D721Med (cell line): ENCODE data around the gene KRT14.
"Not testable (repeated sequence)": the region's sequence is repeated elsewhere in the genome, so short reads cannot be mapped to it uniquely, and the experiment has no call there.

Experiments used
- DNase-seq: peaks from one replicate; pipeline ENCODE4 v3.0.0; 2011; ENCODE audit warnings: low spot score; ENCODE audit not compliant: insufficient read length
- FAIRE-seq: peaks from 2 replicates; lab custom pipeline; 2011; peaks lifted over from hg19 to GRCh38; lab: Jason Lieb, UNC
- TF ChIP-seq, protein P1 (sequence below): IDR thresholded peaks from 2 replicates; pipeline ENCODE4 v1.5.1; 2012; ENCODE audit warnings: mild to moderate bottlenecking, control low read depth; ENCODE audit not compliant: insufficient read depth; ENCODE audit errors: missing control alignments

The KRT14 gene

DNA sequence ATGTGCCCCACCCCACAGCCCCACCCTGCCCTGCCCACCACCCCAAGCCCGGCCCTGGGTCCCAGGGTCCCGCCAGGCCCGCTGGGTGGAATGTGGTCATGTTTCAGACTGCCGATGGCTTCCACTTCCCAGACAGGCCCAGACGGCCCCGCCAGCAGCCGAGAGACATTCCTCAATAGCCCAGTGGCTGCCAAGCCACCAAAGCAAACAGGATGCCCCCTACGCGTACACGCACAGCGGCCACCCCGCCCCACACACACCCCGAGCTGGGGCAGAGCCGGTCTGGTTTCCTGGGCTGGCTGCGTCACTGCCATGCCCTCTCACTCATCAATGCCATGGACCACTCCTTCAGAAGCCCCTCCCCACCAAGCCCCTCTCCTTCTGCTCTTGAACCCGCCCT, 38.9 kb upstream of the KRT14 start:
- FAIRE-seq = no peak
- DNase-seq = no peak
- TF ChIP-seq, protein P1, sequence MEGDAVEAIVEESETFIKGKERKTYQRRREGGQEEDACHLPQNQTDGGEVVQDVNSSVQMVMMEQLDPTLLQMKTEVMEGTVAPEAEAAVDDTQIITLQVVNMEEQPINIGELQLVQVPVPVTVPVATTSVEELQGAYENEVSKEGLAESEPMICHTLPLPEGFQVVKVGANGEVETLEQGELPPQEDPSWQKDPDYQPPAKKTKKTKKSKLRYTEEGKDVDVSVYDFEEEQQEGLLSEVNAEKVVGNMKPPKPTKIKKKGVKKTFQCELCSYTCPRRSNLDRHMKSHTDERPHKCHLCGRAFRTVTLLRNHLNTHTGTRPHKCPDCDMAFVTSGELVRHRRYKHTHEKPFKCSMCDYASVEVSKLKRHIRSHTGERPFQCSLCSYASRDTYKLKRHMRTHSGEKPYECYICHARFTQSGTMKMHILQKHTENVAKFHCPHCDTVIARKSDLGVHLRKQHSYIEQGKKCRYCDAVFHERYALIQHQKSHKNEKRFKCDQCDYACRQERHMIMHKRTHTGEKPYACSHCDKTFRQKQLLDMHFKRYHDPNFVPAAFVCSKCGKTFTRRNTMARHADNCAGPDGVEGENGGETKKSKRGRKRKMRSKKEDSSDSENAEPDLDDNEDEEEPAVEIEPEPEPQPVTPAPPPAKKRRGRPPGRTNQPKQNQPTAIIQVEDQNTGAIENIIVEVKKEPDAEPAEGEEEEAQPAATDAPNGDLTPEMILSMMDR = no peak

DNA sequence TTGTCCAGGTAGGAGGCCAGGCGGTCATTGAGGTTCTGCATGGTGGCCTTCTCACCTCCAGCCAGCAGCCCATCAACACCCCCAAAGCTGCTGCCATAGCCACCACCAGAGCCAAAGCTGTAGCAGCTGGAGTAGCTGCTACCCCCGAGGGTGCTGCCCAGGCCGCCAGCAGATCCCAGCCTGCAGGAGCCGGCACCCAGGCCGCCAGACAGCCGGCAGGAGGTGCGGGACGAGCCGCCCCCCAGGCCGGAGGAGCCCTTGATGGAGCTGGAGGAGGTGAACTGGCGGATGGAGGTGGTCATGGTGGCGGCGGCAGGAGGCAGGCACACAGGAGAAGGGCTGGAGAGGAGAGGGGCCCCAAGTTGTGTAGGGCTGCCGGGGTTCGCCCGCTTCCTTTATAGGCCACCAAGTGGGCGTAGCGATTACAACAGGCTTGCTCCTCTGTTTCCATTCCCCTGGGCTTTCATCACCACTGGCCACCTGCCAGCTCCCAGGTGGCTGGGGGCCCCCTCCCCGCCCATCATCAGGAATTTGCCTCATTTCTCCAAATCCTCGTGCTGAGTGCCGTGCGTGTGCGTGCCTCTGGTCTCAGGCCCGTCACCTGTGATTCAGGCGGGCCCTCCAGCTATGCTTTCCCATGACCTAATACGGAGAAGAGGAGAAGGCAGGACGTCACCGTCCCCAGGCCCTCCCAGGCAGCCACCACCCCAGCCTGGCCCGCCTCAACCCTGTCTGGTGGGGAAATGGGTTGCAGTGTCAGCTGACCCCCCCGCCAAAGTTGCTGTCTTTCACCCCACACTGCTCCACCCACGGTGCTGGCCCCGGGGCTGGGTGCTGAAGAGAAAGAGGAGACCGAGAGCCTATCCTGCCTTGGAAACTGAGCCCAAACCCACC, 37.8 kb upstream of the KRT14 start, which contains the start of gene KRT17:
Gene KRT17, minus strand, starts transcription at position 368 of the 894 bp plus-strand sequence. Its CDS starts 66 bp downstream, at position 302.
- TF ChIP-seq, protein P1 = no peak
- no peak for DNase-seq
- no peak for FAIRE-seq

DNA sequence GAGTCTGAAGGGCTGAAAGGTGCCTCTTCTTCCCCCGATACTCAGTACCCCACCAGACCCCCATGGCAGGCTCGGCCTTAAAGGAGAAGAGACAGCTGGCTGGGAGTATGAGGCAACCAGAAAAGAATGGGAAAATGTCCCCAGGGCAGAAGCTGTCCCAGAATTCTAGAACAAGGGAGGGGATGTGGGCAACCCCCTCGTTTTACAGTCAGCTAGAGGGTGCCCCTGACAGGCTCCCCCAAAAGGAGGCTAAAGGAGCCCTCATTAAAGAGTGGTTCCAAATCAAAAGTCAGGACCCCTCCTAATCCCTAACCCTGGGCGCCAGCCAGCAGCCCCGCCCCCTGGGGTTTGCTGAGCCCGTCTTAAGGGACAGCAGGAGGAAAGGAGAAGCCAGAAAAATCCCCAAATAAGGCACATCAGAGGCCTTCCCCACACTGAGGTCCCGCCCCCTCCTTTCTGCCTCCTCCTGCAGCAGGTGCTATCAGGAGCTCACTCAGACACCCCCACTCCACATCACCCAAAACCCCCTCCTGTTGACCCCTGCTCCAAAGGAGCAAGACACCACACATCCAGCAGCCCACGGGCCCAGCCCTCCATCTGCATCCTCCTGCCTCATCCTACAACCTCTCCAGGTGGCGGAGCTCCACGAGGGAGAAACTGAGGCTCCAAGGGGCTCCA, 36.6 kb upstream of the KRT14 start:
- FAIRE-seq, DNase-seq: not testable (repeated sequence)

DNA sequence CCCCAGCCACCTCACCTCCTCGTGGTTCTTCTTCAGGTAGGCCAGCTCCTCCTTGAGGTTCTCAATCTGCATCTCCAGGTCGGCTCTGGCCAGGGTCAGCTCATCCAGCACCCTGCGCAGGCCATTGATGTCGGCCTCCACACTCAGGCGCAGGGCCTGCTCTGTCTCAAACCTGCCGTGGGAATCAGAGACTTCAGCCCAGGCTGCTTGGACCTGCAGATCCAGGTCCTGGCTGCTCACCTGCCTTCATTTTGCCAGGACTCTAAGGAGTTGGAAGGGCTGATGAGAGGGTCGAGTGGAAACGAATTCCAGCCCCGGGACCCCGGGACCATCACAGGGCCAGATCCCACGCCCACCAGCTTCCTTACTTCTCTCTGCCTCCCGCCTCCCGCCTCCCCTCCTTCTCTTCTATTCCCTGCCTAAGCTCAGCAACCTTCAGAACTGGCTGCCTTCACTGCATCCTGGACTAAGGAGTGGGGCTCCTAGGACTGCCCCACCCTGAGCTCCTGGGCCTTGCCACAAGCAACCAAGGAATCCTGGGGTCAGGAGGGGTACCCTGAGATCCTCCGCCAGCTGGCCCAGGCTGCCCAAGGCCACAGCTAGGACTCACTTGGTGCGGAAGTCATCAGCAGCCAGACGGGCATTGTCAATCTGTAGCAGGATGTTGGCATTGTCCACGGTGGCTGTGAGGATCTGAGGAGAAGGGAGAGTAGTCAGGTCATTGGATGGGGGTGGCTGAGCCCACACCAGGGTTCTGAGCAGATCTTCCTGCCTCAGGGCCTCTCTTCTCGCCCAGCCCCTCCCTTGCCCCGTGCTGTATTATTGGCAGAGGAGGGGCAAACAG, 35.9 kb upstream of the KRT14 start:
- FAIRE-seq, DNase-seq: not testable (repeated sequence)

DNA sequence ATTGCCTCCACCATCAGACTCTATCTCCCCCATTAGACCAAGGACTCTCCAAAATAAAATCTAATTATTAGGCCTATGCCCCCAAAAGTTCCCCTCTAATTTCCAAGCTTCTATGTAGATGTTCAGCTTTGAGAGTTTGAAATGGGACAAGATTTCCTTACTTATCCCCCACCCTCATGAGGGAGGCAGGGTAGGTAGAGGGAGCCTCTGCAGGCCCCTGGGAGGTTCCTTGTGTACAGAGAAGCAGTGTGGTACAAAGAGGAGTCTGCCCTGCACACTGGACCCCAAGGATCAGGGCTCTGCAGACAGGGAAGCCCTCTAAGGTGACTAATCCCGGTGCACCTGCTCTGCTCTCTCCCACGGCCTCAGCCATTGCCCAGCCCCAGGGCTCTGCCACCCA, 35.2 kb upstream of the KRT14 start:
- FAIRE-seq = no peak
- DNase-seq = no peak
- TF ChIP-seq, protein P1 = no peak

DNA sequence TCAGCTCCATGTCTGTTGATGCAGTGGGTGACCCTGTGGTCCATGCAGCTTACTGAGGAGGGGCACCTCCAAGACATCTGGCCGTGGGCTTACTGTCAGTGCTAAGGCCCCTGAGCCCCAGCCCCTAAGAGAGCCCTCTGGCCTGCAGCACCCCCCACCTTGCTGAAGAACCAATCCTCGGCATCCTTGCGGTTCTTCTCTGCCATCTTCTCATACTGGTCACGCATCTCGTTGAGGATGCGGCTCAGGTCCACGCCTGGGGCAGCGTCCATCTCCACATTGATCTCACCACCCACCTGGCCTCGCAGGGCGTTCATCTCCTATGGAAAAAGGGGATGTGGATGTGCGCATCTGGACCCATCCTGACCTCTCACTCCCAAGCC, 34.7 kb upstream of the KRT14 start:
- not testable (repeated sequence) for FAIRE-seq, DNase-seq

DNA sequence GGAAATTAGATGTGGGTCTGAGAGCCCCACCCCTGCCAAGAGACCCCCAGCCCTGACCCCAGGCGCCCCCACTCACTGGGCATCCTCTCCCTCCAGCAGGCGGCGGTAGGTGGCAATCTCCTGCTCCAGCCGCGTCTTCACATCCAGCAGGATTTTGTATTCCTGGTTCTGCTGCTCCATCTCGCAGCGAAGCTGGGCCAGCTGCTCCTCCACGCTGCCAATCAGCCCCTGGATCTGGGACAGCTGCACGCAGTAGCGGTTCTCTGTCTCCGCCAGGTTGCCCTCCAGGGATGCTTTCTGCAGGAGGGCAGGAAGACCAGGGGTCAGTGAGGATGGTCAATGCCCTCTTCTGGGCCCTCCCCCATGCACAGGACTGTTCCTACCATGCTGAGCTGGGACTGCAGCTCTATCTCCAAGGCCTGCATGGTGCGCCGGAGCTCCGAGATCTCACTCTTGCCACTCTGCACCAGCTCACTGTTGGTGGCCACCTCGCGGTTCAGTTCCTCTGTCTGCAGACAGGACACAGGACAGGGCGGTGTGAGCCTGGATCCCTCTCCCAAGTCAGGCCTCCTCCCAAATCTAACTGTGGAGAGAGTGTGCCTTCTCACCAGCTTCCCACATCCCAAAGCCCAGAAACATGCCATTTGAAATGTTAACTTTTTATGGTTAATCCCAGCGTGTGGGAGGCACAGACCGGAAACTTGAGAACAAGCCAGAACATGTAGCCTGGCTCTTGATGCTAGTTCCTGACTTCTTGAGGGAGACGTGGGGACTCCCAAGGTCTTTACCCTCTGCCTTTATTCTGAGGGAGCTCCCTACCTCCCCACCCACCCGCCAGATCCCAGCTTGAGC, 34.1 kb upstream of the KRT14 start:
- FAIRE-seq = no peak
- TF ChIP-seq, protein P1 = no peak
- no peak for DNase-seq

DNA sequence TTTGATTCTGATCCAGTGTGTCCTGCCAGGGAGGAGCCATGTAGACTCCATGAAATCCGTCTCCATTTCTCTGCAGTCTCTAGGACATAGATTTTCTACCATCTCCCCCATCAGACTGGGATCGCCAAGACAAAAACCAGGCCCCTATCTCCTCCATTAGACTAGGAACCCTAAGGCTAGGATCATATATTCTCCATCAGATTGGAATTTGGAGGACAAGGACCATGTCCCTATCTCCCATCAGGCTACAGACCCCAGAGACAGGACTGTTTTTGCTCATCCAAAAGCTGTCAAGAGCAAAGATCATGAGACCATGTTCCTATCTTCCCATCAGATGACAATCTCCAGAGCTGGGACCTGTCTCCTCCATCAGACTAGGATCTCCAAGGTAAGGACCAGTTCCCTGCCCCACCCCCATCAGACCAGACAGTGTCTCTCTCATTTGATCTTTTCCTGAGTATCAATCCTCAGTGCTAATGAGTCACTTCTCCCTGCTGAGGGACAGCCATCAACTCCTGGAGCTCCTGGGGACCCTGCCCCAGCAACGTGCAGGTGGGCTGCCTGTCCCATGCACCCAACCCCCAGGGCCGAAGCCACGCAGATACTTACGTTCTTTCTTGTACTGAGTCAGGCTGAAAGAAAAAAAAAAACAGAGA, 33.4 kb upstream of the KRT14 start:
- not testable (repeated sequence) for FAIRE-seq, DNase-seq
